ENCODE results near the gene SPAG17. TPM values are rescaled to one million over a fixed set of nuclear protein-coding genes. Genes with fewer than 3 reads are reported as not detected.

Gene SPAG17
- total and polyA plus RNA-seq, 2 of the 13 experiments (the other 11 are each of a cell fraction or from before 2014, with no cell fraction given) = not detected

DNA sequence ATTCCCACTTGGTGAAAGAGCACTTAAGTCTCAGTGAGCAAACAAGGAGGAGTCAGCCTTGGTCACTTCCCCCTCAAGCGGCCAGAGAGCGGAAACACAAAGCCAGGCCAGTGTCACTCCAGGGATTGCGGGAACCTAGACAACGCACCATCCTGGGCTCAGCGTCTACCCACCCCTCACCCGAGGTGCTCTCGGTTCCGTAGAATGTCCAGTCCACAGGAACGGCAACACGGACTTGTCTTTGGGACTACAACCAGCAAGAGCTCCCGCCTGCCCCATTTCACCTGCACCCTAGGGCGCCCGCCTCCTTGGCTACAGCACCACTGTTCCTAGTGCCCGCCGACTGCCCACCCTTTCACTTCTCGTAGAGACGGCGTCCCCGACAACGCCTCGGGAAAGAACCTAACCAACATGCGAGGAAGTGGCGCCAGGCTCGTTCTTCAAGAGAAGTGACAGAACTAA lies 256.1 kb downstream of the SPAG17 start (continued):
- TF ChIP-seq, protein P1, sequence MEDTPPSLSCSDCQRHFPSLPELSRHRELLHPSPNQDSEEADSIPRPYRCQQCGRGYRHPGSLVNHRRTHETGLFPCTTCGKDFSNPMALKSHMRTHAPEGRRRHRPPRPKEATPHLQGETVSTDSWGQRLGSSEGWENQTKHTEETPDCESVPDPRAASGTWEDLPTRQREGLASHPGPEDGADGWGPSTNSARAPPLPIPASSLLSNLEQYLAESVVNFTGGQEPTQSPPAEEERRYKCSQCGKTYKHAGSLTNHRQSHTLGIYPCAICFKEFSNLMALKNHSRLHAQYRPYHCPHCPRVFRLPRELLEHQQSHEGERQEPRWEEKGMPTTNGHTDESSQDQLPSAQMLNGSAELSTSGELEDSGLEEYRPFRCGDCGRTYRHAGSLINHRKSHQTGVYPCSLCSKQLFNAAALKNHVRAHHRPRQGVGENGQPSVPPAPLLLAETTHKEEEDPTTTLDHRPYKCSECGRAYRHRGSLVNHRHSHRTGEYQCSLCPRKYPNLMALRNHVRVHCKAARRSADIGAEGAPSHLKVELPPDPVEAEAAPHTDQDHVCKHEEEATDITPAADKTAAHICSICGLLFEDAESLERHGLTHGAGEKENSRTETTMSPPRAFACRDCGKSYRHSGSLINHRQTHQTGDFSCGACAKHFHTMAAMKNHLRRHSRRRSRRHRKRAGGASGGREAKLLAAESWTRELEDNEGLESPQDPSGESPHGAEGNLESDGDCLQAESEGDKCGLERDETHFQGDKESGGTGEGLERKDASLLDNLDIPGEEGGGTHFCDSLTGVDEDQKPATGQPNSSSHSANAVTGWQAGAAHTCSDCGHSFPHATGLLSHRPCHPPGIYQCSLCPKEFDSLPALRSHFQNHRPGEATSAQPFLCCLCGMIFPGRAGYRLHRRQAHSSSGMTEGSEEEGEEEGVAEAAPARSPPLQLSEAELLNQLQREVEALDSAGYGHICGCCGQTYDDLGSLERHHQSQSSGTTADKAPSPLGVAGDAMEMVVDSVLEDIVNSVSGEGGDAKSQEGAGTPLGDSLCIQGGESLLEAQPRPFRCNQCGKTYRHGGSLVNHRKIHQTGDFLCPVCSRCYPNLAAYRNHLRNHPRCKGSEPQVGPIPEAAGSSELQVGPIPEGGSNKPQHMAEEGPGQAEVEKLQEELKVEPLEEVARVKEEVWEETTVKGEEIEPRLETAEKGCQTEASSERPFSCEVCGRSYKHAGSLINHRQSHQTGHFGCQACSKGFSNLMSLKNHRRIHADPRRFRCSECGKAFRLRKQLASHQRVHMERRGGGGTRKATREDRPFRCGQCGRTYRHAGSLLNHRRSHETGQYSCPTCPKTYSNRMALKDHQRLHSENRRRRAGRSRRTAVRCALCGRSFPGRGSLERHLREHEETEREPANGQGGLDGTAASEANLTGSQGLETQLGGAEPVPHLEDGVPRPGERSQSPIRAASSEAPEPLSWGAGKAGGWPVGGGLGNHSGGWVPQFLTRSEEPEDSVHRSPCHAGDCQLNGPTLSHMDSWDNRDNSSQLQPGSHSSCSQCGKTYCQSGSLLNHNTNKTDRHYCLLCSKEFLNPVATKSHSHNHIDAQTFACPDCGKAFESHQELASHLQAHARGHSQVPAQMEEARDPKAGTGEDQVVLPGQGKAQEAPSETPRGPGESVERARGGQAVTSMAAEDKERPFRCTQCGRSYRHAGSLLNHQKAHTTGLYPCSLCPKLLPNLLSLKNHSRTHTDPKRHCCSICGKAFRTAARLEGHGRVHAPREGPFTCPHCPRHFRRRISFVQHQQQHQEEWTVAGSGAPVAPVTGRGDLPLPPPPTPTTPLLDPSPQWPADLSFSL (CRISPR knock-in tag; IDR thresholded peaks at IDR 0.05) = no peak
- TF ChIP-seq THYN1 (CRISPR knock-in tag; IDR thresholded peaks at IDR 0.05; ENCODE audit: borderline replicate concordance, low read depth) (no peak), ZNF263 (CRISPR knock-in tag; IDR thresholded peaks at IDR 0.05) (peak; percentile 73), ZNF660 (CRISPR knock-in tag; IDR thresholded peaks at IDR 0.05; ENCODE audit: borderline replicate concordance, low read depth) (no peak), ZNF549 (CRISPR knock-in tag; IDR thresholded peaks at IDR 0.05) (no peak), ZNF572 (CRISPR knock-in tag; IDR thresholded peaks at IDR 0.05) (no peak), ZNF460 (CRISPR knock-in tag; IDR thresholded peaks at IDR 0.05; ENCODE audit: borderline replicate concordance) (no peak), ZNF605 (CRISPR knock-in tag; IDR thresholded peaks at IDR 0.05) (no peak), MIXL1 (CRISPR knock-in tag; IDR thresholded peaks at IDR 0.05) (no peak), ZNF616 (CRISPR knock-in tag; IDR thresholded peaks at IDR 0.05; ENCODE audit: low read depth) (no peak; the same call in 1 of the 2 replicates), ZNF256 (CRISPR knock-in tag; conservative IDR thresholded peaks at IDR 0.05) (no peak), DPF2 (CRISPR knock-in tag; IDR thresholded peaks at IDR 0.05; ENCODE audit: borderline replicate concordance, low read depth) (no peak), NFIC (IDR thresholded peaks at IDR 0.05; ENCODE audit: low read length) (no peak), ZNF496 (CRISPR knock-in tag; IDR thresholded peaks at IDR 0.05; ENCODE audit: insufficient replicate concordance) (no peak), ZNF792 (CRISPR knock-in tag; IDR thresholded peaks at IDR 0.05) (no peak; the same call in 1 of the 2 replicates)
- TF ChIP-seq, protein P2, sequence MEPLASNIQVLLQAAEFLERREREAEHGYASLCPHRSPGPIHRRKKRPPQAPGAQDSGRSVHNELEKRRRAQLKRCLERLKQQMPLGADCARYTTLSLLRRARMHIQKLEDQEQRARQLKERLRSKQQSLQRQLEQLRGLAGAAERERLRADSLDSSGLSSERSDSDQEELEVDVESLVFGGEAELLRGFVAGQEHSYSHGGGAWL (CRISPR knock-in tag; IDR thresholded peaks at IDR 0.05) = no peak
- TF ChIP-seq, protein P3, sequence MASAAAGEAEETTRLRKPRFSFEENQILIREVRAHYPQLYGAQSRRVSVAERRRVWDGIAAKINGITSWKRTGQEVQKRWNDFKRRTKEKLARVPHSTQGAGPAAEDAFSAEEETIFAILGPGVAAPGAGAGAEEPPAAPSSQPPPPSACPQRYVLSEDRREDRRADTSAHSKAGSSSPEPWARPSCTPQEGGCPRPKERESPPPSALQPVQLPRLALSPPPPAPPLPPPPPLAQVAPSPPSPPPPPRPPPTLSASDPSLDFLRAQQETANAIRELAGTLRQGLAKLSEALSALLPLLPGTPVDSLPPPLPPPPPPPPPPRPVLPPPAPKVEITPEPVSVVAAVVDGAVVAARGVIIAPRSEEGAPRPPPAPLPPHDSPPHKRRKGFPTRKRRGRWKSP (CRISPR knock-in tag; IDR thresholded peaks at IDR 0.05) = no peak
- TF ChIP-seq, protein P4, sequence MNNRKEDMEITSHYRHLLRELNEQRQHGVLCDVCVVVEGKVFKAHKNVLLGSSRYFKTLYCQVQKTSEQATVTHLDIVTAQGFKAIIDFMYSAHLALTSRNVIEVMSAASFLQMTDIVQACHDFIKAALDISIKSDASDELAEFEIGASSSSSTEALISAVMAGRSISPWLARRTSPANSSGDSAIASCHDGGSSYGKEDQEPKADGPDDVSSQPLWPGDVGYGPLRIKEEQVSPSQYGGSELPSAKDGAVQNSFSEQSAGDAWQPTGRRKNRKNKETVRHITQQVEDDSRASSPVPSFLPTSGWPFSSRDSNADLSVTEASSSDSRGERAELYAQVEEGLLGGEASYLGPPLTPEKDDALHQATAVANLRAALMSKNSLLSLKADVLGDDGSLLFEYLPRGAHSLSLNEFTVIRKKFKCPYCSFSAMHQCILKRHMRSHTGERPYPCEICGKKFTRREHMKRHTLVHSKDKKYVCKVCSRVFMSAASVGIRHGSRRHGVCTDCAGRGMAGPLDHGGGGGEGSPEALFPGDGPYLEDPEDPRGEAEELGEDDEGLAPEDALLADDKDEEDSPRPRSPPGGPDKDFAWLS (CRISPR knock-in tag; IDR thresholded peaks at IDR 0.05; ENCODE audit: borderline replicate concordance) = 0 out of 2 replicates have a peak, but pooled peaks have one; percentile 24
- TF ChIP-seq, protein P5, sequence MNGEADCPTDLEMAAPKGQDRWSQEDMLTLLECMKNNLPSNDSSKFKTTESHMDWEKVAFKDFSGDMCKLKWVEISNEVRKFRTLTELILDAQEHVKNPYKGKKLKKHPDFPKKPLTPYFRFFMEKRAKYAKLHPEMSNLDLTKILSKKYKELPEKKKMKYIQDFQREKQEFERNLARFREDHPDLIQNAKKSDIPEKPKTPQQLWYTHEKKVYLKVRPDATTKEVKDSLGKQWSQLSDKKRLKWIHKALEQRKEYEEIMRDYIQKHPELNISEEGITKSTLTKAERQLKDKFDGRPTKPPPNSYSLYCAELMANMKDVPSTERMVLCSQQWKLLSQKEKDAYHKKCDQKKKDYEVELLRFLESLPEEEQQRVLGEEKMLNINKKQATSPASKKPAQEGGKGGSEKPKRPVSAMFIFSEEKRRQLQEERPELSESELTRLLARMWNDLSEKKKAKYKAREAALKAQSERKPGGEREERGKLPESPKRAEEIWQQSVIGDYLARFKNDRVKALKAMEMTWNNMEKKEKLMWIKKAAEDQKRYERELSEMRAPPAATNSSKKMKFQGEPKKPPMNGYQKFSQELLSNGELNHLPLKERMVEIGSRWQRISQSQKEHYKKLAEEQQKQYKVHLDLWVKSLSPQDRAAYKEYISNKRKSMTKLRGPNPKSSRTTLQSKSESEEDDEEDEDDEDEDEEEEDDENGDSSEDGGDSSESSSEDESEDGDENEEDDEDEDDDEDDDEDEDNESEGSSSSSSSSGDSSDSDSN (CRISPR knock-in tag; IDR thresholded peaks at IDR 0.05) = no peak
